HCT116 (cell line): Measurements from ENCODE around the gene LFNG. TPM values are rescaled to one million over a fixed set of nuclear protein-coding genes. Genes with fewer than 3 reads are reported as not detected.

Experiments
- ATAC-seq: fragments of 200-7000 bp; cut with Tn5 transposase; 2 replicates; pipeline ENCODE4 v1.9.1; 2020; ENCODE audit warnings: mild to moderate bottlenecking, moderate library complexity
- BruUV-seq: library from RNA; stranded (reverse); fragments of 400-500 nt; replicated peaks from 2 replicates; lab custom pipeline; 2021; lab: Mats Ljungman, UMichigan
- CTCF ChIA-PET: fragments of 300-600 bp; sonication (Branson Sonifier 250); formaldehyde crosslinking; loops from one replicate; lab custom pipeline; 2021; ENCODE audit warnings: antibody characterized with exemption; lab: Charles Lee
- POLR2A ChIA-PET: fragments of 300-600, 350-600 bp; sonication (Branson Sonifier 250); formaldehyde crosslinking; loops from one replicate; lab custom pipeline; 2021; ENCODE audit warnings: antibody characterized with exemption; lab: Charles Lee
- RAD21 ChIA-PET, 2 experiments: fragments of 300-600 bp; sonication (Branson Sonifier 250); formaldehyde crosslinking; loops; one replicate each; lab custom pipeline; 2023; ENCODE audit warnings: low total read pairs in 2 of 2; ENCODE audit not compliant: uncharacterized antibody in 2 of 2, unreplicated experiment in 2 of 2, low non-redundant PET in 1 of 2; lab: Charles Lee
- DNase-seq: peaks from one replicate; pipeline ENCODE4 v3.0.0-alpha.2; 2010; ENCODE audit warnings: low read depth, low spot score
- H2AFZ ChIP-seq: fragments of 200-600 bp; shearing (Covaris generic), sonication (generic); 2 replicates; pipeline ENCODE4 v1.6.1; 2017; ENCODE audit warnings: low read depth, mixed run types, mixed read lengths, antibody characterized with exemption, low read length; ENCODE audit not compliant: poor library complexity, severe bottlenecking
- H3K27ac ChIP-seq: 2 replicates; pipeline ENCODE4 v1.5.1; 2012; ENCODE audit warnings: low read depth, low read length
- H3K27me3 ChIP-seq: fragments of 200-600 bp; sonication (generic); 2 replicates; pipeline ENCODE4 v1.6.1; 2016; ENCODE audit warnings: mixed run types, low read length, mixed read lengths; ENCODE audit not compliant: insufficient read depth
- H3K36me3 ChIP-seq, 2 experiments: fragments of 200-500 bp in 1 of 2; fragments of 200-600 bp in 1 of 2; sonication (Bioruptor generic) in 1 of 2; sonication (generic) in 1 of 2; 2 replicates each; pipeline versions ENCODE4 v1.5.1 to v1.6.1; 2014 to 2016; ENCODE audit warnings: low read length in 2 of 2, inconsistent platforms in 1 of 2, mixed read lengths in 1 of 2, mixed run types in 1 of 2; ENCODE audit not compliant: insufficient read depth in 2 of 2, control insufficient read depth in 1 of 2
- H3K4me1 ChIP-seq, 2 experiments: fragments of 200-600 bp in 1 of 2; sonication (generic) in 1 of 2; 2 replicates each; pipeline versions ENCODE4 v1.5.1 to v1.6.1; 2012 to 2017; ENCODE audit warnings: low read length in 2 of 2, inconsistent platforms in 1 of 2, mild to moderate bottlenecking in 1 of 2, mixed read lengths in 1 of 2, mixed run types in 1 of 2, moderate library complexity in 1 of 2; ENCODE audit not compliant: insufficient read depth in 2 of 2, control insufficient read depth in 1 of 2
- H3K4me2 ChIP-seq: fragments of 200-600 bp; sonication (generic); 2 replicates; pipeline ENCODE4 v1.6.1; 2017; ENCODE audit warnings: mixed run types, low read length, mixed read lengths
- H3K4me3 ChIP-seq, 2 experiments: fragments of 200-600 bp in 1 of 2; sonication (generic) in 1 of 2; replicated peaks in 1 of 2; 2 replicates each; pipeline ENCODE4 v1.5.1; 2011 to 2016; ENCODE audit warnings: low read length in 2 of 2, control low read depth in 1 of 2, low read depth in 1 of 2, mild to moderate bottlenecking in 1 of 2, mixed read lengths in 1 of 2, mixed run types in 1 of 2
- H3K79me2 ChIP-seq: fragments of 200-600 bp; sonication (generic); 2 replicates; pipeline ENCODE4 v1.6.1; 2017; ENCODE audit warnings: mild to moderate bottlenecking, mixed run types, low read length, moderate library complexity, mixed read lengths; ENCODE audit not compliant: insufficient read depth
- H3K9ac ChIP-seq: fragments of 200-600 bp; sonication (generic); 2 replicates; pipeline ENCODE4 v1.6.1; 2016; ENCODE audit warnings: low read length, mixed read lengths
- H3K9me2 ChIP-seq: fragments of 200-600 bp; sonication (generic), shearing (Covaris generic); 2 replicates; pipeline ENCODE4 v1.6.1; 2017; ENCODE audit warnings: mixed run types, mild to moderate bottlenecking, moderate library complexity; ENCODE audit not compliant: insufficient read depth
- H3K9me3 ChIP-seq, 2 experiments: fragments of 200-500 bp in 1 of 2; fragments of 200-600 bp in 1 of 2; sonication (Bioruptor generic) in 1 of 2; sonication (generic) in 1 of 2; 2 replicates each; pipeline ENCODE4 v1.6.1; 2014 to 2017; ENCODE audit warnings: low read length in 2 of 2, mixed read lengths in 2 of 2, inconsistent platforms in 1 of 2, low read depth in 1 of 2, mild to moderate bottlenecking in 1 of 2, mixed run types in 1 of 2, moderate library complexity in 1 of 2; ENCODE audit not compliant: control insufficient read depth in 1 of 2, insufficient read depth in 1 of 2
- H4K20me1 ChIP-seq: fragments of 200-600 bp; sonication (generic), shearing (Covaris generic); 2 replicates; pipeline ENCODE4 v1.6.1; 2017; ENCODE audit warnings: mixed run types, mild to moderate bottlenecking, moderate library complexity; ENCODE audit not compliant: insufficient read depth
- CEBPB ChIP-seq: IDR thresholded peaks from 2 replicates; pipeline ENCODE4 v1.6.1; 2012; ENCODE audit warnings: low read depth
- EZH2 ChIP-seq: fragments of 200-600 bp; sonication (generic); IDR thresholded peaks from 2 replicates; pipeline ENCODE4 v1.6.1; 2017; ENCODE audit warnings: antibody characterized with exemption, mixed run types
- POLR2A ChIP-seq: IDR thresholded peaks from 2 replicates; pipeline ENCODE4 v1.7.0; 2011; ENCODE audit warnings: borderline replicate concordance; ENCODE audit not compliant: insufficient read depth, insufficient read length; ENCODE audit errors: extremely low read depth
- POLR2AphosphoS5 ChIP-seq: IDR thresholded peaks from 2 replicates; pipeline ENCODE4 v1.6.1; 2011; ENCODE audit warnings: mild to moderate bottlenecking, low read depth, low read length, moderate library complexity
- RAD21 ChIP-seq: IDR thresholded peaks from 2 replicates; pipeline ENCODE4 v1.6.1; 2012; ENCODE audit warnings: low read depth, mild to moderate bottlenecking
- SIN3A ChIP-seq: IDR thresholded peaks from 2 replicates; pipeline ENCODE4 v1.6.1; 2012; ENCODE audit warnings: low read depth
- SP1 ChIP-seq: IDR thresholded peaks from 2 replicates; pipeline ENCODE4 v1.6.1; 2012; ENCODE audit warnings: low read depth
- SRF ChIP-seq: IDR thresholded peaks from 2 replicates; pipeline ENCODE4 v1.6.1; 2012; ENCODE audit warnings: low read depth
- TCF7L2 ChIP-seq: IDR thresholded peaks from 2 replicates; pipeline ENCODE4 v1.7.0; 2011; ENCODE audit warnings: borderline replicate concordance, inconsistent platforms; ENCODE audit not compliant: insufficient read depth, insufficient read length; ENCODE audit errors: extremely low read depth
- YY1 ChIP-seq: IDR thresholded peaks from 2 replicates; pipeline ENCODE4 v1.6.1; 2011; ENCODE audit warnings: low read length, low read depth, moderate library complexity, mild to moderate bottlenecking; ENCODE audit not compliant: insufficient replicate concordance; ENCODE audit errors: extremely low read depth
- ZFX ChIP-seq: fragments of 450-650 bp; IDR thresholded peaks from 2 replicates; pipeline ENCODE4 v1.6.1; 2017
- intact Hi-C: fragments of 100-400 bp; cut with micrococcal nuclease; formaldehyde crosslinking; loops from 2 replicates; pipeline ENCODE4 v1.10.0; 2022
- total RNA-seq: library from RNA; stranded (reverse); gene quantifications from one replicate; pipeline ENCODE4 v1.2.1, GENCODE V29; 2021; ENCODE audit not compliant: unreplicated experiment
- TF ChIP-seq, protein P1 (sequence below): IDR thresholded peaks from 2 replicates; pipeline ENCODE4 v1.6.1; 2012; ENCODE audit warnings: low read depth
- TF ChIP-seq, protein P2 (sequence below), 3 experiments: fragments of 200-600 bp in 1 of 3; sonication (generic) in 1 of 3; IDR thresholded peaks in 2 of 3; conservative IDR thresholded peaks in 1 of 3; 2 replicates each; pipeline ENCODE4 v1.5.1; 2012 to 2017; ENCODE audit warnings: low read depth in 2 of 3, low read length in 2 of 3, antibody characterized with exemption in 1 of 3, borderline replicate concordance in 1 of 3, control low read depth in 1 of 3, mild to moderate bottlenecking in 1 of 3, mixed read lengths in 1 of 3, mixed run types in 1 of 3, moderate library complexity in 1 of 3; ENCODE audit not compliant: insufficient read depth in 1 of 3
- TF ChIP-seq, protein P3 (sequence below): IDR thresholded peaks from 2 replicates; pipeline ENCODE4 v1.6.1; 2011; ENCODE audit warnings: mild to moderate bottlenecking, low read length, moderate library complexity; ENCODE audit not compliant: insufficient replicate concordance; ENCODE audit errors: extremely low read depth
- TF ChIP-seq, protein P4 (sequence below): IDR thresholded peaks from 2 replicates; pipeline ENCODE4 v1.6.1; 2012

Gene LFNG
- total RNA-seq, 1 experiment from 2014 or later, result 14.3 TPM

DNA sequence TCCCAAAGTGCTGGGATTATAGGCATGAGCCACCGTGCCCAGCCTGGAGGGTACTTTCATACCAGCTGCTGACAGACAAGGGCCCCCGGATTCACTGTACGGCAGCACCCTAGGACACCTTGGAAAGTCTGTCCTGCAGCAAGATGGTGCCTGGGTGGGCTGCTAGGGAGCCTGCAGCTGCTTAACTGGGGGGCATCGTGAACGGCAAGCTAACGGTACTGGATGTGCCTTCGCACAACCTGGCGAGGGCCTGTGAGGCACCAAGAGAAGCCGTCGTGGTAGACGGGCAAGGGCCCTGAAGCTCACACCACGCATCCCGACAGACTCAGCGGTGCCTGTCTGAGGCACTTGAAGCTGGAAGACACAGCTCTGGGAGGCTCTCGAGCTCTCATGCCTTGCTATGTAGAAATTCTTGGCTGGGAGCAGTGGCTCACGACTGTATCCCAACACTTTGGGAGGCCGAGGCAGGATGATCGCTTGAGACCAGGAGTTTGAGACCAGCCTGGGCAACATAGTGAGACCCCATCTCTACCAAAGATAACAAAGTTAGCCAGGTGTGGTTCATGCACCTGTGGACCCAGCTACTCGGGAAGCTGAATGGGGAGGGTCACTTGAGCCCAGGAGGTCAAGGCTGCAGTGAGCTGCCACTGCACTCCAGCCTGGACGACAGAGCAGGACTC lies 26.3 kb downstream of the LFNG start:
- CTCF ChIA-PET, result no interaction called here
- no peak overlapping the region for H3K27ac ChIP-seq
- H3K27me3 ChIP-seq, result no peaks in the 10 kb centered on the region
- H3K4me2 ChIP-seq, result no peak overlapping the region
- RAD21 ChIA-PET, result no interaction called here
- no peak overlapping the region for H3K4me3 ChIP-seq
- no peaks in the 10 kb centered on the region for H4K20me1 ChIP-seq
- peaks cover 31 to 33% of the 10 kb centered on the region in 2 experiments for H3K36me3 ChIP-seq
- no peaks in the 10 kb centered on the region for H3K9me2 ChIP-seq
- H3K9ac ChIP-seq, result no peak overlapping the region
- no peak for DNase-seq
- no TSS peak for BruUV-seq
- H3K79me2 ChIP-seq, result no peaks in the 10 kb centered on the region
- POLR2A ChIA-PET, result no interaction called here
- no peak for TF ChIP-seq RAD21
- no peak for TF ChIP-seq EZH2
- no peak for TF ChIP-seq POLR2A
- TF ChIP-seq, protein P1, sequence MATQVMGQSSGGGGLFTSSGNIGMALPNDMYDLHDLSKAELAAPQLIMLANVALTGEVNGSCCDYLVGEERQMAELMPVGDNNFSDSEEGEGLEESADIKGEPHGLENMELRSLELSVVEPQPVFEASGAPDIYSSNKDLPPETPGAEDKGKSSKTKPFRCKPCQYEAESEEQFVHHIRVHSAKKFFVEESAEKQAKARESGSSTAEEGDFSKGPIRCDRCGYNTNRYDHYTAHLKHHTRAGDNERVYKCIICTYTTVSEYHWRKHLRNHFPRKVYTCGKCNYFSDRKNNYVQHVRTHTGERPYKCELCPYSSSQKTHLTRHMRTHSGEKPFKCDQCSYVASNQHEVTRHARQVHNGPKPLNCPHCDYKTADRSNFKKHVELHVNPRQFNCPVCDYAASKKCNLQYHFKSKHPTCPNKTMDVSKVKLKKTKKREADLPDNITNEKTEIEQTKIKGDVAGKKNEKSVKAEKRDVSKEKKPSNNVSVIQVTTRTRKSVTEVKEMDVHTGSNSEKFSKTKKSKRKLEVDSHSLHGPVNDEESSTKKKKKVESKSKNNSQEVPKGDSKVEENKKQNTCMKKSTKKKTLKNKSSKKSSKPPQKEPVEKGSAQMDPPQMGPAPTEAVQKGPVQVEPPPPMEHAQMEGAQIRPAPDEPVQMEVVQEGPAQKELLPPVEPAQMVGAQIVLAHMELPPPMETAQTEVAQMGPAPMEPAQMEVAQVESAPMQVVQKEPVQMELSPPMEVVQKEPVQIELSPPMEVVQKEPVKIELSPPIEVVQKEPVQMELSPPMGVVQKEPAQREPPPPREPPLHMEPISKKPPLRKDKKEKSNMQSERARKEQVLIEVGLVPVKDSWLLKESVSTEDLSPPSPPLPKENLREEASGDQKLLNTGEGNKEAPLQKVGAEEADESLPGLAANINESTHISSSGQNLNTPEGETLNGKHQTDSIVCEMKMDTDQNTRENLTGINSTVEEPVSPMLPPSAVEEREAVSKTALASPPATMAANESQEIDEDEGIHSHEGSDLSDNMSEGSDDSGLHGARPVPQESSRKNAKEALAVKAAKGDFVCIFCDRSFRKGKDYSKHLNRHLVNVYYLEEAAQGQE, result no peak
- no peak for TF ChIP-seq YY1
- TF ChIP-seq, protein P2, sequence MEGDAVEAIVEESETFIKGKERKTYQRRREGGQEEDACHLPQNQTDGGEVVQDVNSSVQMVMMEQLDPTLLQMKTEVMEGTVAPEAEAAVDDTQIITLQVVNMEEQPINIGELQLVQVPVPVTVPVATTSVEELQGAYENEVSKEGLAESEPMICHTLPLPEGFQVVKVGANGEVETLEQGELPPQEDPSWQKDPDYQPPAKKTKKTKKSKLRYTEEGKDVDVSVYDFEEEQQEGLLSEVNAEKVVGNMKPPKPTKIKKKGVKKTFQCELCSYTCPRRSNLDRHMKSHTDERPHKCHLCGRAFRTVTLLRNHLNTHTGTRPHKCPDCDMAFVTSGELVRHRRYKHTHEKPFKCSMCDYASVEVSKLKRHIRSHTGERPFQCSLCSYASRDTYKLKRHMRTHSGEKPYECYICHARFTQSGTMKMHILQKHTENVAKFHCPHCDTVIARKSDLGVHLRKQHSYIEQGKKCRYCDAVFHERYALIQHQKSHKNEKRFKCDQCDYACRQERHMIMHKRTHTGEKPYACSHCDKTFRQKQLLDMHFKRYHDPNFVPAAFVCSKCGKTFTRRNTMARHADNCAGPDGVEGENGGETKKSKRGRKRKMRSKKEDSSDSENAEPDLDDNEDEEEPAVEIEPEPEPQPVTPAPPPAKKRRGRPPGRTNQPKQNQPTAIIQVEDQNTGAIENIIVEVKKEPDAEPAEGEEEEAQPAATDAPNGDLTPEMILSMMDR (IDR thresholded peaks at IDR 0.05 in 2 of 3, conservative IDR thresholded peaks at IDR 0.05 in 1 of 3; ENCODE audit: borderline replicate concordance in 1 of 3, insufficient read depth in 1 of 3, low read depth in 2 of 3, low read length in 2 of 3), result no peak
- TF ChIP-seq POLR2AphosphoS5, result no peak
- TF ChIP-seq, protein P3, sequence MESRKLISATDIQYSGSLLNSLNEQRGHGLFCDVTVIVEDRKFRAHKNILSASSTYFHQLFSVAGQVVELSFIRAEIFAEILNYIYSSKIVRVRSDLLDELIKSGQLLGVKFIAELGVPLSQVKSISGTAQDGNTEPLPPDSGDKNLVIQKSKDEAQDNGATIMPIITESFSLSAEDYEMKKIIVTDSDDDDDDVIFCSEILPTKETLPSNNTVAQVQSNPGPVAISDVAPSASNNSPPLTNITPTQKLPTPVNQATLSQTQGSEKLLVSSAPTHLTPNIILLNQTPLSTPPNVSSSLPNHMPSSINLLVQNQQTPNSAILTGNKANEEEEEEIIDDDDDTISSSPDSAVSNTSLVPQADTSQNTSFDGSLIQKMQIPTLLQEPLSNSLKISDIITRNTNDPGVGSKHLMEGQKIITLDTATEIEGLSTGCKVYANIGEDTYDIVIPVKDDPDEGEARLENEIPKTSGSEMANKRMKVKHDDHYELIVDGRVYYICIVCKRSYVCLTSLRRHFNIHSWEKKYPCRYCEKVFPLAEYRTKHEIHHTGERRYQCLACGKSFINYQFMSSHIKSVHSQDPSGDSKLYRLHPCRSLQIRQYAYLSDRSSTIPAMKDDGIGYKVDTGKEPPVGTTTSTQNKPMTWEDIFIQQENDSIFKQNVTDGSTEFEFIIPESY, result no peak
- TF ChIP-seq, protein P4, sequence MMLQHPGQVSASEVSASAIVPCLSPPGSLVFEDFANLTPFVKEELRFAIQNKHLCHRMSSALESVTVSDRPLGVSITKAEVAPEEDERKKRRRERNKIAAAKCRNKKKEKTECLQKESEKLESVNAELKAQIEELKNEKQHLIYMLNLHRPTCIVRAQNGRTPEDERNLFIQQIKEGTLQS, result no peak
- TF ChIP-seq SP1, result no peak
- TF ChIP-seq SRF, result no peak
- TF ChIP-seq TCF7L2, result no peak
- TF ChIP-seq CEBPB, result no peak
- TF ChIP-seq SIN3A, result no peak
- no peak for TF ChIP-seq ZFX
- intact Hi-C loops, result no loop called here
- H3K9me3 ChIP-seq, result no peaks in the 10 kb centered on the region
- no peak for ATAC-seq
- H3K4me1 ChIP-seq, result no peaks in the 10 kb centered on the region
- H2AFZ ChIP-seq, result no peak overlapping the region
